GM10266 (cell line): ENCODE measurements around the gene TREM1.
"Not testable (repeated sequence)": the region's sequence is repeated elsewhere in the genome, so short reads cannot be mapped to it uniquely, and the experiment has no call there.

Source experiments
- DNase-seq: peaks from one replicate; pipeline ENCODE4 v3.0.0; 2012; ENCODE audit errors: extremely low spot score
- TF ChIP-seq, protein P1 (sequence below): IDR thresholded peaks from 2 replicates; pipeline ENCODE4 v1.5.1; 2012; ENCODE audit warnings: mild to moderate bottlenecking, low read depth; ENCODE audit not compliant: control insufficient read depth, insufficient read depth; ENCODE audit errors: missing control alignments

TREM1 gene

GRCh38 chr6:41318261-41318653, 31.8 kb upstream of the TREM1 start:
- TF ChIP-seq, protein P1, sequence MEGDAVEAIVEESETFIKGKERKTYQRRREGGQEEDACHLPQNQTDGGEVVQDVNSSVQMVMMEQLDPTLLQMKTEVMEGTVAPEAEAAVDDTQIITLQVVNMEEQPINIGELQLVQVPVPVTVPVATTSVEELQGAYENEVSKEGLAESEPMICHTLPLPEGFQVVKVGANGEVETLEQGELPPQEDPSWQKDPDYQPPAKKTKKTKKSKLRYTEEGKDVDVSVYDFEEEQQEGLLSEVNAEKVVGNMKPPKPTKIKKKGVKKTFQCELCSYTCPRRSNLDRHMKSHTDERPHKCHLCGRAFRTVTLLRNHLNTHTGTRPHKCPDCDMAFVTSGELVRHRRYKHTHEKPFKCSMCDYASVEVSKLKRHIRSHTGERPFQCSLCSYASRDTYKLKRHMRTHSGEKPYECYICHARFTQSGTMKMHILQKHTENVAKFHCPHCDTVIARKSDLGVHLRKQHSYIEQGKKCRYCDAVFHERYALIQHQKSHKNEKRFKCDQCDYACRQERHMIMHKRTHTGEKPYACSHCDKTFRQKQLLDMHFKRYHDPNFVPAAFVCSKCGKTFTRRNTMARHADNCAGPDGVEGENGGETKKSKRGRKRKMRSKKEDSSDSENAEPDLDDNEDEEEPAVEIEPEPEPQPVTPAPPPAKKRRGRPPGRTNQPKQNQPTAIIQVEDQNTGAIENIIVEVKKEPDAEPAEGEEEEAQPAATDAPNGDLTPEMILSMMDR, result no peak
- no peak for DNase-seq

- no peak for DNase-seq
- TF ChIP-seq, protein P1, result no peak
These were observed 29.6 kb upstream of the TREM1 start for GRCh38 chr6:41315943-41316620.

- DNase-seq, result no peak
- TF ChIP-seq, protein P1, result no peak
These were observed 28.7 kb upstream of the TREM1 start for GRCh38 chr6:41315203-41315602.

DNA sequence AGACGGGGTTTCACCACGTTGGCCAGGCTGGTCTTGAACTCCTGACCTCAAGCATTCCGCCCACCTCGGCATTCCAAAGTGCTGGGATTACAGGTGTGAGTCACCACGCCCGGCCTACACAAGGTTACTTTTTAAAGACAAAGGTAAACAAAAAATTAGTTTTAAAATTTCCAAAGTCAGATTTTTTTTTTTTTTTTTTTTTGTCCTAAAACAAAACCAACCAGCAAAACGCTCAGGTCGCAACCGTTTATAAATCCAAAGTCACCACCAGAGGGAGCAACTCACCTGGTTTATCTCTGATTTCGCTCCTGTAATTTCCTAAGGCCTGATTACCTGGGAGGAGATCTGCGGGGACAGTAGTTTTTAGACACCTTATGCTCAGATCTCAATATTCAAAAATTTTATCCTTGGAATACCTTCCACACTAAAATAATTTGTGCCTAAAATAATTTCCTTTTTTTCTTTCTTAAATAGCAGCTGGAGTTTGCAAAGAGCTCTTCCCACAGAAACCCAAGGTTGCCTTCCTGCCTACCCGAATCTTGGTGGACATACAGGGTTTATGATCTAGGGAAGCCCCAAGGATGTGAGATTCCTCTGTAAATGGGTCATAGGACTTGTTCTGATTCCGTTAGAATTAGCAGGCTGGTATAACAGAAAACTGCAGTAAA, 19.8 kb upstream of the TREM1 start:
- peak; percentile 44 for DNase-seq
- TF ChIP-seq, protein P1, result peak; percentile 54

GRCh38 chr6:41302638-41303037, 16.2 kb upstream of the TREM1 start:
- TF ChIP-seq, protein P1, result no peak
- no peak for DNase-seq

DNA sequence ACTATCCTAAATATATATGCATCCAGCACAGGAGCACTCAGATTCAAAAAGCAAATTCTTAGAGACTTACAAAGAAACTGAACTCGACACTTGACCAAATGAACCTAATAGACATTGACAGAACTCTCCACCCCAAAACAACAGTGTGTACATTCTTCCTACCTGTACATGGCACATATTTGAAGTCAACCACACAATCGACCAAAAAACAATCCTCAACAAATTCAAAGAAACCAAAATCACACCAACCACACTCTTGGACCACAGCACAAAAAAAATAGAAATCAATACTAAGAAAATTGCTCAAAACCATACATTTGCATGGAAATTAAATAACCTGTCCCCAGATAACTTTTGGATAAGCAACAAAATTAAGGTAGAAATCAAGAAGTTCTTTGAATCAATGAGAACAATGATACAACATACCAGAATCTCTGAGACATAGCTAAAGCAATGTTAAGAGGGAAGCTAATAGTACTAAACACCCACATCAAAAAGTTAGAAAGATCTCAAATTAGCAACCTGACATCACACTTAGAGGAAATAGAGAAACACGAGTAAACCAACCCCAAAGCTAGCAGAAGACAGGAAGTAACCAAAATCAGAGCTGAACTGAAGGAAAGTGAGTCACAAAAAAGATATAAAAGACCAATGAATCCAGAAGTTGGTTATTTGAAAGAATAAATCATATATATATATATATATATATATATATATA, 12.5 kb upstream of the TREM1 start:
- TF ChIP-seq, protein P1, result no peak
- DNase-seq, result no peak

GRCh38 chr6:41297248-41297647, 10.8 kb upstream of the TREM1 start:
- DNase-seq, result not testable (repeated sequence)
